ENCODE measurements around the gene IFNGR2. TPM values are rescaled to one million over a fixed set of nuclear protein-coding genes. Genes with fewer than 3 reads are reported as not detected.
"Not testable (repeated sequence)": the region's sequence is repeated elsewhere in the genome, so short reads cannot be mapped to it uniquely, and the experiment has no call there.

The IFNGR2 gene
- total RNA-seq, 1 experiment from 2014 or later, result 47.0 TPM

- Histone ChIP-seq H3K9me3 (no peaks in the 10 kb centered on the region), H3K27me3 (replicated peaks; ENCODE audit: control insufficient read depth, insufficient read depth, low read length) (no peaks in the 10 kb centered on the region), H3K36me3 (ENCODE audit: control insufficient read depth, insufficient read depth, low read length) (peaks cover 2% of the 10 kb centered on the region; the same call in 1 of the 2 replicates), H3K4me3 (ENCODE audit: low read depth, low read length) (no peak overlapping the region), H3K4me1 (peaks cover 52% of the 10 kb centered on the region)
- ChIA-PET POLR2A (interaction anchor here (2.1 kb wide), 1 partner anchor 68 kb away, joined by 20 read pairs; the partner anchor contains the start of gene TMEM50B), CTCF (interaction anchor here (0.6 to 3.1 kb wide), 5 partner anchors 33 to 216 kb away, joined by 3 to 32 read pairs (median 8); partner anchors contain the start of gene TMEM50B)
- intact Hi-C loops (cut with micrococcal nuclease; ENCODE audit: unreplicated experiment), result no loop called here
- TF ChIP-seq CTCF (IDR thresholded peaks at IDR 0.05; ENCODE audit: insufficient read depth in 1 of 2, low read depth in 1 of 2, low read length in 1 of 2, severe bottlenecking in 1 of 2, unreplicated experiment in 1 of 2), result no peak
- no peaks in the 10 kb centered on the region for H3K9me3 Mint-ChIP-seq (ENCODE audit: unreplicated experiment)
- H3K27me3 Mint-ChIP-seq (ENCODE audit: insufficient read depth, unreplicated experiment), result no peaks in the 10 kb centered on the region
- peak overlapping the region; percentile 51 for H3K4me3 Mint-ChIP-seq (ENCODE audit: unreplicated experiment)
- peaks cover 61% of the 10 kb centered on the region for H3K36me3 Mint-ChIP-seq (ENCODE audit: insufficient read depth, unreplicated experiment)
- BruUV-seq (replicated peaks), result no TSS peak
- peaks cover 38% of the 10 kb centered on the region for H3K4me1 Mint-ChIP-seq (ENCODE audit: low read depth, unreplicated experiment)
- DNase-seq, result peak; percentile 47 to 66
- peak overlapping the region; percentile 93 for H3K27ac Mint-ChIP-seq (ENCODE audit: unreplicated experiment)
Observed at GRCh38 chr21:33411949-33412430, 8.8 kb downstream of the IFNGR2 start.

GRCh38 chr21:33412439-33412831 is 9.2 kb downstream of the IFNGR2 start:
- peaks cover 52% of the 10 kb centered on the region for H3K4me1 ChIP-seq
- H3K9me3 ChIP-seq; H3K27me3 ChIP-seq (replicated peaks; ENCODE audit: control insufficient read depth, insufficient read depth, low read length); H3K36me3 ChIP-seq (ENCODE audit: control insufficient read depth, insufficient read depth, low read length); intact Hi-C loops (cut with micrococcal nuclease; ENCODE audit: unreplicated experiment); BruUV-seq (replicated peaks); H3K9me3 Mint-ChIP-seq (ENCODE audit: unreplicated experiment); H3K4me3 ChIP-seq (ENCODE audit: low read depth, low read length); DNase-seq; H3K27me3 Mint-ChIP-seq (ENCODE audit: insufficient read depth, unreplicated experiment): not testable (repeated sequence)
- H3K4me3 Mint-ChIP-seq (ENCODE audit: unreplicated experiment), result peak overlapping the region; percentile 64
- H3K27ac Mint-ChIP-seq (ENCODE audit: unreplicated experiment), result peak overlapping the region; percentile 93
- ChIA-PET POLR2A (interaction anchor here (0.7 to 2.1 kb wide), 4 partner anchors 9 to 192 kb away, joined by 3 to 20 read pairs (median 6); partner anchors contain the start of genes IFNGR2 and TMEM50B), CTCF (interaction anchor here (0.6 to 3.1 kb wide), 8 partner anchors 18 to 216 kb away, joined by 3 to 32 read pairs (median 6); partner anchors contain the start of gene TMEM50B)
- H3K36me3 Mint-ChIP-seq (ENCODE audit: insufficient read depth, unreplicated experiment), result peaks cover 66% of the 10 kb centered on the region
- H3K4me1 Mint-ChIP-seq (ENCODE audit: low read depth, unreplicated experiment), result peaks cover 38% of the 10 kb centered on the region

GRCh38 chr21:33412832-33413519 is 9.8 kb downstream of the IFNGR2 start:
- DNase-seq, result peak; percentile 88 to 93

More at GRCh38 chr21:33412832-33413519, 9.8 kb downstream of the IFNGR2 start:
- ChIA-PET CTCF (interaction anchor here (1.0 to 3.1 kb wide), 7 partner anchors 18 to 216 kb away, joined by 4 to 32 read pairs (median 7); partner anchors contain the start of gene TMEM50B), POLR2A (interaction anchor here (0.5 to 2.1 kb wide), 8 partner anchors 9 to 193 kb away, joined by 3 to 20 read pairs (median 3); partner anchors contain the start of genes DNAJC28, IFNAR1, IFNGR2 and IL10RB)
- no peaks in the 10 kb centered on the region for H3K27me3 Mint-ChIP-seq (ENCODE audit: insufficient read depth, unreplicated experiment)
- H3K4me3 ChIP-seq (ENCODE audit: low read depth, low read length), result no peak overlapping the region
- peaks cover 52% of the 10 kb centered on the region for H3K4me1 ChIP-seq
- peaks cover 38% of the 10 kb centered on the region for H3K4me1 Mint-ChIP-seq (ENCODE audit: low read depth, unreplicated experiment)
- H3K9me3 ChIP-seq, result no peaks in the 10 kb centered on the region
- peak overlapping the region; percentile 64 for H3K4me3 Mint-ChIP-seq (ENCODE audit: unreplicated experiment)
- no TSS peak for BruUV-seq (replicated peaks)
- peak overlapping the region; percentile 93 for H3K27ac Mint-ChIP-seq (ENCODE audit: unreplicated experiment)
- no peaks in the 10 kb centered on the region for H3K9me3 Mint-ChIP-seq (ENCODE audit: unreplicated experiment)
- peaks cover 2% of the 10 kb centered on the region; the same call in 1 of the 2 replicates for H3K36me3 ChIP-seq (ENCODE audit: control insufficient read depth, insufficient read depth, low read length)
- no peak for TF ChIP-seq CTCF (IDR thresholded peaks at IDR 0.05; ENCODE audit: insufficient read depth in 1 of 2, low read depth in 1 of 2, low read length in 1 of 2, severe bottlenecking in 1 of 2, unreplicated experiment in 1 of 2)
- no peaks in the 10 kb centered on the region for H3K27me3 ChIP-seq (replicated peaks; ENCODE audit: control insufficient read depth, insufficient read depth, low read length)
- peaks cover 71% of the 10 kb centered on the region for H3K36me3 Mint-ChIP-seq (ENCODE audit: insufficient read depth, unreplicated experiment)
- intact Hi-C loops (cut with micrococcal nuclease; ENCODE audit: unreplicated experiment), result loop anchor here (1.0 kb wide), 2 partner anchors 8 to 21 kb away; no protein-coding TSS in a partner anchor

Data from Caco-2 (cell line).